GOT3 (cell line): ENCODE measurements around the gene PPP1CA.

Experiments used
- DNase-seq: peaks from one replicate; lab custom pipeline; 2025; ENCODE audit warnings: mixed read lengths; lab: John Stamatoyannopoulos, UW

The PPP1CA gene

DNA sequence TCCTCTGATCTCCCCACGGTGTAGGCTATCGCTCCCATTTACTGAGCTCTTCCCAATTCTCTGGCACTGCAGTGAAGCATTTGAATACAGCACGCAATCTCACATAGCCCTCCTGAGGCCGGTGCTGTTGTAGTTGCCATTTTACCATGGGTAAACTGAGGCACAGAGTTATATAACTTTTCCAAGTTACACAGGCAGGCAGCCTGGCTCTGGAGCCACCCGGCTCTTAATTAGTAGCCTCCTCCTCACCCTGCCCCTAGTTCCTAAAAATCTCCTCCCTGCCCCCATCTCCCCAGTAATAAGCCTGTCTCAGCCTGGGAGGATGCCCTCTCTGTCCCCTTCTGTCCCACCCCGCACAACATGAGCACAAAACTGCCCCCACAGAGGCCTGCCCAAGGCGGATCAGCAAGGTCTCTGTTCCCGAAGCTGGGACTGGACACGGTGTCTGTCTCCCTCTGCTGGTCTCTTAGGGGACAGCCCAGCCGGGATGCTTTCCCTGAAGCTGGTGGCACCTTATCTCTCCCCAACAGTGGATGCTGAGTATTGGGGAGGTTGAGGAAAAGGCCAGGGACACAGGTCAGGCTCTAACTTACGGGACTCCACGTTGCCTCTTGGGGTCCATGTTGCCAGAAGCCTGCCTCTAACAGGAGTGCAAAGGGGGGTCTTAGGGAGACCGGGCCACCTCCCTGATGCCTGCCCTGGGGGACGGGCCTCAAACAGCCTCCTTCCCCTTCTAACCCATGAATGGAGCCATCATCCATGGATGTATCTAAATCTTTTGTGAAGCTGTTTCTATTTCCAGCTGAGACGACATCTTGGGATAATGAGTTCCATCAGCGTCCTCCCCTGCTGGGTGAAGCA lies 19.2 kb downstream of the PPP1CA start:
- DNase-seq: peak; percentile 50

DNA sequence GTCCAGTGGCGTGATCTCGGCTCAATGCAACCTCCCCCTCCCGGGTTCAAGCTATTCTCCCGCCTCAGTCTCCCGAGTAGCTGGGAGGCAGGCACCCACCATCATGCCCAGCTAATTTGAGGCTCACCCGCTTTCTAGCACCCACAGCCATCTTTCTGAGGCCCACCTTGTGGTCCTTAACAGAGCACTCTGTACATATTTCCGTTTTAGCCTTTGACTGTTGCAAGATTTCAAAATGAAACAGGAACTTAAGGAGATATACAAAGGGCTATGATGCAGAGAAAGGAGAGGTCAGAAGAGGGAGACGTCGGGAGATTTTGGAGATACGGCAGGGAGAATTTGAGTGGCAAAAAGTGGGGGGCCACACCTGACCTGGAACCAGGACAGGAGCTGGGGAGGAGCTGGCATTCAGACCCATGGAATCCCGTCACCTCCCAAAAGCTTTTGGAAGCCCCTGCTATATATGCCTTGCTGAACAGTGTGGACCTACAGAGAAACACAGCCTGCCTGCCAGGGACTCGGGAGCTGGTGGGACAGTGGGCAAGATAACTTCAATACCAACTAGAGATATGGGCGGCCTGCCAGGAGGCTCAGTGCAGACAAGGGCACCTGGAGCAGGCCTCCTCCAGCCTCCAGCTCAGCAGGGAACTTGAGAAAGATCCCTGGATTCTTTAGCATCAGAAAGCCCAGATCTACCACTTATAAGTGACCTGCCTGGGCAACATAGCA lies 20.2 kb downstream of the PPP1CA start:
- DNase-seq: no peak

GRCh38 chr11:67379061-67380058 lies 22.3 kb downstream of the PPP1CA start:
- no peak for DNase-seq

GRCh38 chr11:67378544-67378943 lies 23.1 kb downstream of the PPP1CA start:
- DNase-seq: no peak

- DNase-seq: no peak
Measured at GRCh38 chr11:67376873-67377808, 24.5 kb downstream of the PPP1CA start.

DNA sequence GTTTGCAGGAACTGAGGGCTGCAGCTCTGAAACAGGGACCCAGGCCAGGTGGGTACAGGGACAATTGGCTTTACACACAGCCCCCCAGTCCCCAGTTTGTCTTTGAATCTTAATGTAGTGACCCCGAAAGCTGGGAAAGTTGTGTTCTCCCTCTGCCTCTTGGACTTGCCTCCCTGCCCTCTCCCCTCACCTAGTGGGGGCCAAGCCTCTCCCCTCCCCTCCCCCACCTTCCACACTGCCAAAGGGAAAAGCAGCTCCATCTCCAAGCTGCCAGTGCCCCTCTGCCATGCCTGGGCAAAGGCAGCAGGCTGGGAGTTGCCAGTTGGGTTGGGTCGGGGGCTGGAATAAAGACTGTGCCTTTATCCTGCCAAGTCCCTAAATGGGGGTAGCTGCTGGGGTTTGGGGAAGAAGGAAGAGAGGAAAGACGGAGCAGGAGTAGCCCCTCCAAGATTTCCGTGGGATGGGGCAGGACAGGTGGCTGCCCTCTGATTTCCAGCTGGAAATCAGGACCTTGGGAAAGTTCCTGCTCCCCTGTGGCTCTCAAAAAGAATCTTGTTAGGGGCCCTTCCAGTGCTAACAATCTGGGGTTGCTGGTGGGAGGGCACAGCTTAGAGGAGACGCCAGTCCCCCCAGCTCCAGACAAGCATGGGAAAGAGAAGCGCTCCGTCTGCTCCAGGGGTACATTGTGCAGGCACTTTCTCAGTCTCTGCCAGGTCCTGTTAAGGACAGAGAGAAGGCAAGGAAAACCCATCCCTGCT lies 25.4 kb downstream of the PPP1CA start:
- no peak for DNase-seq

GRCh38 chr11:67375320-67376055 lies 26.2 kb downstream of the PPP1CA start:
- DNase-seq: no peak

DNA sequence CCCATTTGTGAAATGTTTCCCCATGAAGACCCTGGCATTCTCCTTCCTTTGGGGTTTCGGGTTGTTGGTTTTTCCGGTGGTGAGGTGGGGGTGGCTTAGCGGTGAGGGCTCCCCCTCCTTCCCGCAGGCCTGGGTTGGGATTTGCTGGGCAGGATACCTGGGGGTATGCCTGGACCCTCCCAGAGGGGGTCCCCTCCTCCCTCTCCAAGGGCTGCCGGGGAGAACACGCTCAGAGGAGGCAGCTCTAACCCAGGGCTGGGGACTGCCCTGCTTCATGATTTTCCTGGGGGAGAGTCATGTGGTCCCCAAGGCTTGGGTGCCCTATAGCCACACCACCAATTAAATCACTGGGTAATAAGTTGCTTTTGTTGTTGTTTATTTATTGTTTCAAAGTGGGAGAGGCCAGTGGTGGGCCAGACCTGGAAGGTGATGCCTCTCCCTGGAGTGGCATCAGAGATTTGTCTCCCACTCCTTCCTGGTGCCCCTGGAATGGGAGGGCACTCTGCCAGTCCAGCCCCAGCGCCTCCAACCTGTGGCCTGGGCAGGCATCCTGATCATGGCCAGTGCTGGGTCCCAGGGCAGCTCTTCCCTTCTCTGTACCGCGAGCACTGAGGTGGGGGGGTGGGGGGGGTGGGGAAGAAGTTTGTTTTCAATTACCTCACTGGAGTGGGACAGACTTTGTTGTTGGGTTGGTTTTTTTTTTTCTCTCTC lies 26.9 kb downstream of the PPP1CA start:
- DNase-seq: peak; percentile 18

DNA sequence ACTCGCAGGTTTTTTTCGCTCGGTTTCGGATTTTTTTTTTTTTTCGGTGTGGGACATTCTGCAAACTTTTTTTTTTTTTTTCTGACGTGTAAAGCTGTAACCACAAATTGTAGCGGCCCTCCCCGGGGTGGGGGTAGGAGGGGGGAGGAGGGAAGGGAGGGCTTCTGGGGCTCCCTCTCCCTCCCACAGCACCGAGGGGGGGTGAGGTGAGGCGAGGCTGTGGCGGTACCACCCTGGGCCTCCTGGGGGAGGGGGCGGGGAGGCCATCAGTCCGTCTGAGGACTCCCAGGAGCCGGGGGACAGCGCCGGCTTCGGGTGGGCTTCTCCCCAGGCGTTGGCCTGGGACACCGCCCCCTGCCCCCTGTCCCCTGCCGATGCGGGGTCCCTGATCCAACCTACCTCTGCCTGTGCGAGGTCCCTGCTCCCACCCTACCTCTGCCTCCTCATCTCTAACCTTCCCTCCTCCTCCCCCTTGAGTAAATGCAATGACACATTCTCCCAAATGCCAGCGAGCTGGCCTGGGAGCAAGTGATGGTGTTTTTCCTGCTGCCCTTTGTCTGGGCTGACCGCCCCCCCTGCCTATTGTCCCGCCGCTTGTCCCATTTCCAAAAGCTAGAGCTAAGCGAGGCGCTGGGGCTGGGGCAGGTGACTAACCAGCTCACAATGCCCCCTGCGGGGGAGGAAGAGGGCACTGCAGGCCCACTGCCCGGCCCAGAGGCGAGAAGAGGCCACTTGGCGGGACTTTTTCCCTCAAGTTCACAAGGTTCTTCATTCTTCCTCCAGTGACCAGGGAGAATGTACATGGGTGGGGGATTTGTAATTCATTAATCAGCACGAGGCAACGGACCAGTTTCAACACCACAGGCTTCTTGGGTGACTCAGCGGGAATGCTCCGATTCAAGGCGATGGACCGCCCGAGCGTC lies 27.7 kb downstream of the PPP1CA start:
- peak; percentile 92 for DNase-seq

DNA sequence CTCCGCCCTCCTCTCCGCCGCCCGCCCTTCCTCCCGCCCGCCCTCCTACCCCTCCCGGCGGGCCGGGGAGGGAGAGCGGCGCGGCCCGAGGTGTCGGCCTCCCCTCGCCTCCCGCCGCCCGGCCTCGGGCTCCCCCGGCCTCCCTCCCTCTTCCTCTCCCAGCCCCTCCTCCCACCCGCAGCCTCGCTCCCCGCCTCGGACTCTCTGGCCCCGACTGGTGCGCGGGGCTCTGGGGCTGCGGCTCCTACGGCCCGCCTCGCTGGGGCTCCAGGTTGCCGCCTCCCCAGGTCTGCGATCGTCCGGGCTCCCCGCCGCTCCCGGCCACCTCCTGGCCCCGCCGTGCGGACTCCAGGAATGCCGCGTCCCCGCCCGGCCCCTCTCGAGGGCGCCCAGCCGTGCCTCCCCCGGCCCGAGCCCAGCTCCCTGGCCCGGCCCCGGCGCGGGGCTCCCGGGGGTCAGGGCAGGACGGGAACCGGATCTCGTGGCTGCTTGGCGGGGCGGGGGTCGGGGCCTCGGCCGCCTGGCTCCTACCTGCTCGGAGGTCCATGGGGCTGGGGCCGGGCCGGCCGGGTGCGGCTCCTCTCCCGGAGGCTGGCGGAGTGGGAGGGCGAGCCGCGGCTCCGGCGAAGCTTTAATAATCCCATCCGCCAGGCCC lies 28.5 kb downstream of the PPP1CA start, which contains the start of gene CLCF1:
TSS of gene CLCF1 (minus strand) at position 606 of the 655 bp plus-strand sequence. CDS start at position 547, 59 bp downstream.
- DNase-seq: no peak

- DNase-seq: no peak
Measured at GRCh38 chr11:67372321-67372992, 29.2 kb downstream of the PPP1CA start.

- no peak for DNase-seq
Measured at GRCh38 chr11:67371911-67372320, 29.7 kb downstream of the PPP1CA start.

GRCh38 chr11:67371189-67371910 lies 30.3 kb downstream of the PPP1CA start:
- no peak for DNase-seq

DNA sequence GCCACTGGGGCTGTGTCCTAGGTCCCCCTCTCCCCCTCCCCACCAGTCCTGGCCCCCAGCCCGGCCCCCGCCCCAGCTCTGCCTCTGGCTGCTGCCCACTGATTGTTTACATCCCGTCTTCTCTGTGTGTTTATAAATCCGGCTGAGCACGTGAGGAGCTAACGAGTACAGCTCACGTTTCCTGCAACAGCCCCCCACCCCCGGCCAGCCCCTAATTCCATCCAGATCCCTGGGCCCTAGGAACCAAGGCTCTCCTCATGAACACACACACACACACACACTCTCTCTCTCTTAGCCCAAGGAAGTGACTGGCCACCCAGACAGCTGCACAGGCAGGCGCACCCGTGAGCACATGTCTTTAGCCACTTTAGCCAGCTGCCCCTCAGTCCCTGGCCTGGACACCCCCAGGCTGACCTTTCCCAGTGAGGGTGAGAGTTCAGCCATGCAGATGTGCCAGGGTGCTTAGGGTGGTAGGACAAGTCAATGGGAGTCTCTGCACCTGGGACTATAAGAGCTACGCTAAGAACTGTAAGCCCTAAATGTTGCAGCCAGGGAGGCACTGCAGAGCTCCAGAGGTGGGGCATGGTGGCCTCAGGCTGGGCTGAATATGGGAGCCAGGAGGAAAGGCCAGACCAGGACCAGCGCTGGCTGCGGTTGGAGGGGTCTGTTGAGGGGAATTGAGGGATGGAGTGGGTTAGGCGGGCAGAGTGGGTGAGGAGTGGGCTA lies 31.1 kb downstream of the PPP1CA start:
- no peak for DNase-seq

DNA sequence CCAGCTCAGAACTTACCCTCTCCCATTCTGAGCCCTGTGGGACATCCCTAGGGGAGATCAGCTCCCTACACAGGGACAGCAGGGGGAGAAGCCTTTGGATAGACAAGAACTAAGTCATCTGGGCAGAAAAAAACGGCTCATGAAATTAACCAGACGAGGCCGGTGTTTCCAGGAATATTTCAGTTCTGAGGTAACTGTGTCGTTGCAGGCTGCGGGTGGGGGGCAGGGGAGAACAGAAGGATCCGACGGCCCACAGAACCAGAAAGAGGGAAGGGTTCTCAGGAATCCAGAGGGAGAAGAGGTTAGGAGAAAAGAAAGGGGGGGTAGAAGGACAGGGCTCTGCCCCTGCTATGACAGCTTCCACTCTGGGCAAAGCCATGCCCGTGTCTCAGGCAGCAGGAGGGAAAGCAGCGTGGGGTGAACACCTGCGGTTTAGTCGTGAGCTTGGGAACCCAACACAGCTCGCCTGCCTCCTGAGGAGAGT lies 31.8 kb downstream of the PPP1CA start:
- no peak for DNase-seq
